ENCODE results near the gene PMFBP1.

Gene PMFBP1

DNA sequence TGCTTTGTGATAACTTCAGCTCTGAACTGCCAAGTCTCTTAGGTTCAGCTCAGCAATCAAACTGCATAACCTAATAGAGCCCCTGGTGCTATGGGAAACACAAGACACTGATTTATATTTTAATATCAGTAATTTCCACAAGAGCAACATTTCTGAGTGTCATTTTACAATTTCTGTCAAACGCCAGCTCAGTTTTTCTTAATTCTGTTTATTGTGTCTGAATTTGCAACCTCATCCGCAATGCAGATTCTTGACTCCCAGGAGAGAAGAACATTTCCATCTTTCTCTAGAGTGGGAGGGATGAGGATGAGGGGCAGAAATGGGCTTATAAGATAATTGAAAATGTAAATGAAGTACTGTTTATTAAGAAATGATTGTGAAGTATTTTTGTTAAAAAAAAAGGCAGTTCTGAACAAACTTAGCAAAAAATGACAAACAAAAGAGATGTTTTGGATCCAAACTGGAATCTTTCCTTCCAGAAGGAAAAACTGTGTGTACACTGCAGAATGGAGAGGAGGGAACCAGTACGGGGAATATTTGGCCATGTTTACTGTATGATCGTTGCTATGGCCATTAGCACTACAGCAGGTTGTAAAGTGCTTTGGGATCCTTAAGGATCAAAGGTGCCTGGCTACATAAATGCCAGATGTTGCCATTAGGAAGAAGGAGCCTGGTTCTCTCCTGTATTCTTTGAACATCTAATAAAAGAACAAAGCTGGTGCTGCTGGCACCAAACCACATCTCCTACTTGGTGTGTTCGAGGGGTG lies 7.4 kb upstream of the PMFBP1 start:
- DNase-seq = no peak

- DNase-seq = no peak
Measured at GRCh38 chr16:72174726-72175125, 2.8 kb upstream of the PMFBP1 start.

DNA sequence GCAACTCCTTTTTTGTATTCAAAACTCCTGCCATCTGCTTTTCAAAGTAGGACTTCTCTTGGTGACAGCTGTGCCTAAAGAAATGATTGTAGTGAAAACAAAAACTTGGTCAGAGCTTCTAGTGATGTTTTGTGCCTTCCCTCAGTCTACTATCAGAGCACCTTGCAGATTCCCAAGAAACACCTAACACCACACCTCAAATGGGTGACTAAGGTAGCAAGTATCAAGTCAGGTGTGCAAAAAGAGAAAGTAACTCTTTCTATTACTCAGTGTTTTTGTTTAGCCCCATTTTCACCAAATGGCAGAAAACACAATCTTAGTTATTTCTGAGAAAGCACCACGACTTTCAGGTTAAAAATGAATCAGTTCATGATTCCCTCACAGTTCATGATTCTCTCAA lies 2.0 kb upstream of the PMFBP1 start:
- no peak for DNase-seq

DNA sequence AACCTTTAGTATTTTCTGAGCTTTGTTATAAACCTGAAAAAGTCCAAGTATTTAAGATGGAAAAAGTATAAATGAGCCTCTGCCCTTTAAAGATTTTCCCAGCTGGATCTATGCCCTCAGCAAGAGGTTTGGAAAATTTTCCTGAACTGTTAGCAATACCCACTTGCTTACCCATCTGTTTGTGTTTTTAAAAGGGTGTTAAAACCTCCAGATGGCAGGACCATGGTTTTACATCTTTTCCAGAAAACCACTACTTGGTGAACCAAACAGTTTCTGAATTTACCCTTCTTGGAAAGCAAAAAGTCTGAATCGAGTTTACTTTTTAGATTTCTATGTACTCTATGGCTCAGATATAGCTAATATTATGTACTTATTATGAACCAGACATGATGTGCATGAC lies 719 bp downstream of the PMFBP1 start:
- no peak for DNase-seq

DNA sequence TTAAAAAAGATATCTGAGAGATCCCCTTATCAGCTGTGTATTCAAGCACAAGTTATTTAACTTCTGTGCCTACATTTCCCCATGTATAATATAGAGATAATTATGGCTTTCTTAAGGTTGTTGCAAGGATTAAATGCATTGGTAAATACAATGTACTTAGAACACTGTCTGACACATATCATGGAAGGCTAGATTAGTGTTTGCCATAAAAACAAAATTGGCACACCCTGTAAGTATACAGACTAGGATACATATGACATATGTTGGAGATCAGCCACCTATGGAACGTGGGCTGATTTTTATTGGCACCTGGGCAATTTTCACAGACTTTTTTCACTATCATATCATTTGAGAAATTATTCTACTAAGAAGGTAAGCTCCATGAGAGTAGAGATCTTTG lies 2.2 kb downstream of the PMFBP1 start:
- DNase-seq = no peak

DNA sequence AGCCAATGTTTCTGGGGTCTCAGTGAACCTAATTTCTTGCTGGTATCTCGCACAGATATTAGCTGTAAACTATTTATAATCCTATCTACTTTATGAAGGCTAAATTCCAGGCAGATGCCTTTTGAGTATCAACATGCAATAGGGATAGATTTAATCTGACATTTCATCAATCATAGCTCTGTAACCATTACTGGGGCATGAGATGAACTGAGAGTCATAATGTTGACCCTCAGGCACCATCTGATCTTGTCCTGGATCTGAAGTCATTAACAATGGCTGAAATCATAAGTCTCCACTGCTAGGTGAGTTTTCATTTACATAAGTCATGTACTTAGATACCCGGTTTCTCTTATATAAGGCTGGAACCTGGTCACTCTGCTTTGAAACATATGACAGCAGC lies 3.6 kb downstream of the PMFBP1 start:
- DNase-seq = no peak

- DNase-seq = no peak
Measured at GRCh38 chr16:72166954-72167561, 4.9 kb downstream of the PMFBP1 start.

GRCh38 chr16:72166151-72166550 lies 5.8 kb downstream of the PMFBP1 start:
- no peak for DNase-seq

DNA sequence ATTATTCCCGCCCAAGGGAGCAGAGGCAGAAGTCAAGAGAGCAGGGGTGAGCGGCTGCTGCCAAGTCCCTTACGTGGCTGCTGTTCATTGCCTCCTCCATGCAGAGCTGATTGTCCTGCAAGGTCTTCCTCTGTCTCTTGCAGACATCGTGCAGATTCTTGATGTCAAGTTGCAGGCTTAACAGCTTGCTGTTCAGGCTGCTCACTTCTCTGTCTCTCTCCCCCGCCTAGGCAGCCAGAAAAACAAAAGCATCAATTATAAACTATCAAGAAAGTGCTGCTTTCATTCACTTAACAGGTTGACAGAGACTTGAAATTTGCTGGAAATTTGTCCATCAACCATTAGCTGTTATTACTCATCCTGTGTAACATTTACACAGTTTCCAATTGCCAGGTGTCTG lies 7.3 kb downstream of the PMFBP1 start:
- DNase-seq = no peak

DNA sequence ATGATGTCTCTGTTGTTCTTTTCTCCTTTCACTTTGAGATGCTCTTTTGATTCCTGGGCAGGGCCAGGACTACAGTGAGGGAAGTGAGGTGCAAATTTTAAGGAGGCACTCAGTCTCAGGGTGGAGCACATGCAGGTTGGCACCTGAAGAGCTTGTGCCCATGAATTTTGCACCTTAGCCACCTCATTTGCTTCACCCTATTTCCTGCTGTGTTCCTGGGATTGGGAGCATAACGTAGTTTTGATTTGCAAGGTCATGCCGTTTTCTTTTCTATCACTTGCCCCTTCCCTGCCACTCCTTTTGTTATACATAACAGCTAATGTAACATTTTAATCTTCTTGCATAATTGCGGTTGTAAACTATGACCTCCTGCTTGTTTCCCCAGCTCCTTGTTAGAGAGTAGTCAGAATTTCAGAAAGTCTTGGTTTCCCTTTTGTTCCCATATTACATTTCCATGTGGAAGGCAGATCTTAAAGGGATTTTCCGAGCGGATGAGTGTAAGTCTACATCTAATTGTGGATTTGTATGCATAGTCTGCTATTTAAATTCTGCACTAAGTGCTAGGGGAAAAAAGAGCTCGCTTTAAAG lies 9.8 kb downstream of the PMFBP1 start:
- no peak for DNase-seq

DNA sequence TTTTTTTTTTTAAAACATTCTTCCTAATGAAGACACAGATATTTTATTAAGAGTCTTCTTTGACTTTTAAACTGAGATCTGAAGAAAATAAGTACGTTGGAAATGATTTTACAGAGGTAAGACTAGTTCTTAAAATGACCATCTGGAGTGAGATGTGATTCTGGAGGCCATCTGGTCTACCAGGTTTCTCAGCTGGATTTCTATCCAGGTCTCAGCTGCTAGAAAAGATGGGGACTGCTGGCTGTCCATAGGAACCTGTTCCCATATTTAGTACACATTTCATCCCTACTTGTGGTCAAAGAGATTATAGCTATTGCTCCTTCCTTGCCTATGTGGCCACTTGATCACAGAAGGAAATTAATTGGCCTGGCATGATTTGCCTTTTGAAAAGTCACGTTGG lies 12.2 kb downstream of the PMFBP1 start:
- DNase-seq = no peak

- no peak for DNase-seq
Measured at GRCh38 chr16:72159386-72159785, 12.6 kb downstream of the PMFBP1 start.

DNA sequence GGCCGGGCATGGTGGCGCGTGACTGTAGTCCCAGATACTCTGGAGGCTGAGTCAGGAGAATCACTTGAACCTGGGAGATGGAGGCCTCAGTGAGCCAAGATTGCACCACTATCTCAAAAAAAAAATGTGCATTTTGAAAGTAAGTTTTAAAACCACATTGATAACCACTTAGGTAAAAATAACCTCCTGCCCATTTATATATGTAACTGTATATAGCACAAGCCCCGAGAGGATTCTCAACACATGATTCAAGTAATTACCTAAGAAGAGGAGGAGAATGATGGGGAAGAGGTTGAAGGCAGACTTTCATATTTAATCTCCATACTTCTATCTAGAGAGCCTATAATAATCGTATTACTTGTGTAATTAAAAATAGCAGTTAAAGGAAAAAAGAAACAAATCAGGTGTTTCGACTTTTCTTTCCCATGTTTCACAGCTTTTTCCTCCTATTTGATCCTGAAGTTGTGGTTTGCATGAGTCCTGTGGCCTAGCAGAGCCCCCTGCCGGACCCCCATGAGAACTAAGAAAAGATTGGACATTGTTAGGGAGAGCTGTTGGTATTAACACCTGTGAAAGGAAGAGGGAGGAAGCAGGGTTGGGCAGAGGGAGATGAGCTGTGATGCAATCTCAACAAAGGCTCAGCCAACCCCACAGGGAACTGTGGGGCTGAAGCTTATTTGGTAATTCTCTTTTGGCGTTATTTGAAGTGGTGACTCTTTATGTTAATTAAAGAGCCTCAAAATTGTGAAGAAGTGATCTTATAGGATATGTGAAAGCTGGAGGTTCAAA lies 22.1 kb downstream of the PMFBP1 start:
- DNase-seq = no peak

- no peak for DNase-seq
Measured at GRCh38 chr16:72142476-72142875, 29.5 kb downstream of the PMFBP1 start.

- no peak for DNase-seq
Measured at GRCh38 chr16:72139908-72140307, 32.0 kb downstream of the PMFBP1 start.

- DNase-seq = no peak
Measured at GRCh38 chr16:72138064-72138572, 33.8 kb downstream of the PMFBP1 start.

DNA sequence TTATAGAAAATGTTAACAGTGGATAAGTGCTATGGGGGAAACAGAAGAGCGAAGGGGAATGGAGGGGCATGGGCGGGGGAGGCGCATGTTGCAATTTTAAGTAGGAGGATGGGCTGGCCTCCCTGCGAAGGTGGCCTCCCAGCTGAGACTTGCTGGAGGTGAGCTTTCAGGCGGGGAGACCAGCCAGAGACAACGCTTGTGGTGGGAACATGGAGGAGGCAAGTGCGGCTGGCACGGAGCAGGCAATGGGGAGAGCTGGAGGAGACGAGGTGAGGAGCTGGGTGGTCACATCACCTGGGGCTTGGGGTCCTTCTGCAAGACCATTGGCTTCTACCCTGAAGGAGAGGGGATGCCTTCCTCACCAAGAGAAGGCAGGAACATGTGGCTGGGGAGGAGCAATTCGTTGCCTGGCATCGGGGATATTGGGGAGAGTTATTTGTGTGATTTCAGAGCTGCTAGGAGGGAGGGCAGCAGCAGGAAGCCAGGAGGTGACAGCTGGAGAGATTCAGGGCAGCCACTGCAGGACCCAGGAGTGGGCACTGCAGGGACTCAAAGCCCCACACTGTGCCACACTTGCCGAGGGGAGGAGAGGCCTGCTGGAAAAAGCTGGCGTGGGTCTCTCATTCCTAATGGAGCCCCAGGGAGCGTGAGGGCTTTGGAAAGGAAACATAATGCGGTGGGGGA lies 34.4 kb downstream of the PMFBP1 start:
- no peak for DNase-seq

GRCh38 chr16:72134507-72134906 lies 37.4 kb downstream of the PMFBP1 start:
- DNase-seq = no peak

GRCh38 chr16:72132726-72133125 lies 39.2 kb downstream of the PMFBP1 start:
- no peak for DNase-seq

GRCh38 chr16:72131036-72131435 lies 40.9 kb downstream of the PMFBP1 start:
- DNase-seq = no peak

- DNase-seq = peak; percentile 7
Measured at GRCh38 chr16:72129976-72130656, 41.8 kb downstream of the PMFBP1 start.

DNA sequence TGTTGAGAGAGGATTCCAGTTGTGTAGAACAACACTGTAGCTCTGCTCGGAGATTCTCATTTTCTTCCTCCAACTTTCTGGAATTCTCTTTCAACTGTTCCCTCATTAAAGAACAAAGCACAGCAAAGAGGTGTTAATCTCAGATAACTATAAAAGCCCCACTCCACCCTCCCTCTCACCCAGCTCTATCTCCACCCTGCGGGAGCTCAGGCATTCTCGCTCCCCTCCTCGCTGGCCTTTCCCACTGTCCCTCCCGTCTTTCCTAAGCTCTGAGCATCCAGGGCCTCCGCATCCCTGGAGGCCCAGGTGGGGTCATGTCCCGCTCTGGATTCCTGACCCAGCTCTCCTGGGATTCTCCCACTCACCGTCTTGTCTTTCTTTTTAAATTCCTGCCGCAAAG lies 43.3 kb downstream of the PMFBP1 start:
- DNase-seq = no peak
